ENCODE data around the gene USP47.
"Not testable (repeated sequence)": the region's sequence is repeated elsewhere in the genome, so short reads cannot be mapped to it uniquely, and the experiment has no call there.

The USP47 gene

GRCh38 chr11:11831406-11831805, 10.4 kb upstream of the USP47 start:
- not testable (repeated sequence) for DNase-seq (ENCODE audit: low spot score)

DNA sequence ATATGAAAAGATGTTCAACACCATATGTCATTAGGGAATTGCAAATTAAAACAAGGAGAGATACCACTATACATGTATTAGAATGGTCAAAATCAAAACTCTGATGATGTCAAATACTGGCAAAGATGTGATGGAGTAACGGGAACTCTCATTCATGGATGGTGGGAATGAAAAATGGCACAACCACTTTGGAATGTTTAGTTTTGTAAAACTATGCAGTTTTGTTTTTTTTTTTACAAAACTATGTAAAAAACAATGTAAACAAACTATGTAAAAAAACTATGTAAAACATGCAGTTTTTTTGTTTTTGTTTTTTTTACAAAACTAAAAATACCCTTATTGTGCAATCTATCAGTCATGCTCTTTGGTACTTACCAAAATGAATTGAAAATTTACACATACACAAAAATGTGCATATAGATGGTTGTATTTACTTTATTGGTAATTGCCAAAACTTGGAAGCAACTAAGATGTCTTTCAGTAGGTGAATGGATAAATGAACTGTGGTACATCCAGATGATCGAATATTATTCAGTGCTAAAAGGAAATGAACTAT, 5.0 kb upstream of the USP47 start:
- DNase-seq (ENCODE audit: low spot score), result no peak

- no peak for DNase-seq (ENCODE audit: low spot score)
Observed at GRCh38 chr11:11839718-11840117, 2.1 kb upstream of the USP47 start.

GRCh38 chr11:11841116-11841722, 553 bp upstream of the USP47 start:
- peak; percentile 67 for DNase-seq (ENCODE audit: low spot score)

- peak; percentile 76 for DNase-seq (ENCODE audit: low spot score)
Observed at GRCh38 chr11:11842421-11843008, 743 bp downstream of the USP47 start.

- peak; percentile 23 for DNase-seq (ENCODE audit: low spot score)
Observed at GRCh38 chr11:11843211-11843621, 1.4 kb downstream of the USP47 start.

- no peak for DNase-seq (ENCODE audit: low spot score)
Observed at GRCh38 chr11:11843642-11844041, 1.9 kb downstream of the USP47 start.

DNA sequence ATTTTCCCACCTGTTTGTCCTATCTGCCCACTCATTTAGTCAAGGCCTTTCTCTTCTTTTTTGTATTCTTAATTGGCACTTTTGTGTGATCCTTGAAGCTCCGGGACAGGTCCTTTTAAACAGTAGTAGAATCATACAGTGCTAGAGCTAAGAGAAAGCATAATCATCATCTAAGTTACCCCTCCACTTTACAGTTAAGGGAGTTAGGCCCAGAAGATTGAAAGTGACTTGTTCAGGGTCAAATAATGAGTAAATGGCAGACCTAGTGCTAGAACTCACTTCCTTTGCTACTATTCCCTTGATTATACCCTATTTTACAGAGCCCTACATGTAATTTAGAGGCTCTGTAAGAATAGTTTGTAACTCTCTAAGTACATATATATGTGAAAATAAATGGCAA, 2.5 kb downstream of the USP47 start:
- DNase-seq (ENCODE audit: low spot score), result no peak

- DNase-seq (ENCODE audit: low spot score), result no peak
Observed at GRCh38 chr11:11845071-11845470, 3.3 kb downstream of the USP47 start.

- no peak for DNase-seq (ENCODE audit: low spot score)
Observed at GRCh38 chr11:11845551-11845950, 3.8 kb downstream of the USP47 start.

DNA sequence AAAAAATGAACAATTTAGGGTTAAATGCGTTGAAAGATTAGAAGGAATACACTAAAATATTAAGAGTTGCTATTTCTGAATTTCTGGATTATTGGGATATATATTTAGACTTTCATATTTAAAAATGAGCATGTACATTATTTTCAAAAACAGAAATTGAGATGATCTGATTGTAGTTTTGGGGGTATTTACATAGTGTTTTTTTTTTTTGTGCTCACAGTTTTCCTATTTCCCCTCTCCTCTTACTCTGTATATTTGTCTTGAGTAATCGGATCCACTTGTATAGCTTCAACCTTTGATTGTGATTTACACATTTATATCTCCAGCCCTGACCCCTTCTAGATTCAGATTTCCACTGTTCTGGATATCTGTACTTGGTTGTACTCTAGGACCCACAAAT, 5.3 kb downstream of the USP47 start:
- DNase-seq (ENCODE audit: low spot score), result no peak

DNA sequence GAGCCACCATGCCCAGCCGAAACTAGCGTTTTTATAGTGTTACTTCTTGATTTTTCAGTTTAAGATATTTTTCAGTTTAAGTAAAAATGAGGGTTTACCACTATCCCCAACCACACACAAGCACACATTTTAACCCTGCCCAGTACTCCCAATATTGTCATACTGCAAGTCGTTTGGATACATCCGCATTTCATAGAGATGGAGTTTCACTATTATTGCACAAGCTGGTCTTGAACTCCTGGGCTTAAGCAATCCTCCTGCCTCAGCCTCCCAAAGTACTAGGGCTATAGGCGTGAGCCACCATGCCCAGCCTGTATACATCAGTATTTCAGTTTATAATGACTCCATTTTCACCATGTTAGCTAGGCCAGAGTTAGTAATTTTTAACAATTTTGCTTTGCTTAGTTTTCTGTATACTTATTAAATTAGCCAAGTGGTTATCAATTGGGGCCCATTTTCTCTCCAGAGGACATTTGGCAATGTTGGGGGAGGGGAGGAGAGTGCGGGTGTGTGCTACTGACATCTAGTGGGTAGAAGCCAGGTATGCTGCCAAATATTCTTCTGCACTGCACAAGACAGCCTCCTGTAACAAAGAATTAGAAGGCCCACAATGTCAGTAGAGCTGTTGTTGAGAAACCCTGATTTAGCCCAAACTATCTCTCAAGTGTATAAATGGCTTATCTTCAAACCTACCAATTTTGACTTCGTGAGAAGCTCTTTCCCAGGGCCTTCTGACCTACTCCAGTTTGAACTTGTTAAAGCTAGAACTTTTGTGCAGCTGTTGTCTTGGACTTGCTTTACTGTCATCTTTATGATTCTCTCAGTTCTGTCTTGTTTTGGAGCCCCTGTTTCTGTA, 7.3 kb downstream of the USP47 start:
- DNase-seq (ENCODE audit: low spot score), result peak; percentile 43

DNA sequence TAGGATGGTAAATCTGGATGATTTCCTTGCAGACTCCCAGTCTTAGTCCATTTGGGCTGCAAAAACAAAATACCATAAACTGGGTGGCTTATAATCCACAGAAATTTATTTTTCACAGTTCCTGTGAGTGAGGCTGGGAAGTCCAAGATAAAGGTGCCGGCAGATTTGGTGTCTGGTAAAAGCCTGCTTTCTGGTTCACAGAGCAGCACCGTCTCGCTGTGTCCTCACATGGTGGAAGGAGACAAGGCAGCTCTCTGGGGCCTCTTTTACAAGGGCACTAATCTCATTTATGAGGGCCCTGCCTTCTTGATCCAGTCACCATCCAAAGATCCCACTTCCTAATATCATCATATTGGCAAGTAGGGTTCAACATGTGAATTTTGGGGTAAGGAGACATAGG, 8.9 kb downstream of the USP47 start:
- no peak for DNase-seq (ENCODE audit: low spot score)

DNA sequence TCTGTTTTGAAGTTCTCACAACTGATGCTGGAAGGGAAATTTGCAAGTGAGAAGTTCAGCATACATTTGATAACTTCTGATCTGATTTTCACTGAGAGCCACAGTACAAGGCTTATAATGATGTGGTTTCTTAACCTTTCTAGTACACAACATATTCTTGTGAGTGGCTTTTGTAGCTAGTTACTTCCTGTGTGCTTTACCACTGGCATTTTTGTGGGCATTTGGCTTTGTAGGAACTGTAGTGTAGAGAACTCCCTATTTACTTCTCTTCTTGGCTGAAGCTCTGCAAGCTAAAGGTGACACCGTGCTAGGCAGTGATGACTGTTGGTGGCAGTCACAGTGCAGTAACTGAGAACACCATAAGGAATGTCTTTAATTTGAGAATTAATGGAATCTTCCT, 14.9 kb downstream of the USP47 start:
- no peak for DNase-seq (ENCODE audit: low spot score)

DNA sequence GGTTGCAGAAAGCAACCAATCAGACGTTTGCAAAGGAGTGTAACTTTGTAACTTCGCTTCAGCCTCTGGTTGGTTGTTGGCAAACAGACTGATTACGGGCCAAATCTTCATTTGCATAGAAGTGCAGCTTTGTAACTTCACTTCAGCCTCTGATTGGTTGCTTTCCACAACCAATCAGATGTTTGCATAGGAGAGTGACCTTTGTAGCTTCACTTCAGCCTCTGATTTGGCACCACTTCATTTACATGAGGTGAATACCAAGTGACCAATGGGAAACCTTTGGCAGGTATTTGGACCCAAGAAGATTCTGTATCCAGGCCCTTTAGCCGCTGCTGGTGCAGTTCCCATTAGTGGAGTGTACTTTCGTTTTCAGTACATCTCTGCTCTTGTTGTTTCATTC, 16.0 kb downstream of the USP47 start:
- DNase-seq (ENCODE audit: low spot score), result peak; percentile 16

- DNase-seq (ENCODE audit: low spot score), result no peak
Observed at GRCh38 chr11:11858676-11859075, 16.9 kb downstream of the USP47 start.

DNA sequence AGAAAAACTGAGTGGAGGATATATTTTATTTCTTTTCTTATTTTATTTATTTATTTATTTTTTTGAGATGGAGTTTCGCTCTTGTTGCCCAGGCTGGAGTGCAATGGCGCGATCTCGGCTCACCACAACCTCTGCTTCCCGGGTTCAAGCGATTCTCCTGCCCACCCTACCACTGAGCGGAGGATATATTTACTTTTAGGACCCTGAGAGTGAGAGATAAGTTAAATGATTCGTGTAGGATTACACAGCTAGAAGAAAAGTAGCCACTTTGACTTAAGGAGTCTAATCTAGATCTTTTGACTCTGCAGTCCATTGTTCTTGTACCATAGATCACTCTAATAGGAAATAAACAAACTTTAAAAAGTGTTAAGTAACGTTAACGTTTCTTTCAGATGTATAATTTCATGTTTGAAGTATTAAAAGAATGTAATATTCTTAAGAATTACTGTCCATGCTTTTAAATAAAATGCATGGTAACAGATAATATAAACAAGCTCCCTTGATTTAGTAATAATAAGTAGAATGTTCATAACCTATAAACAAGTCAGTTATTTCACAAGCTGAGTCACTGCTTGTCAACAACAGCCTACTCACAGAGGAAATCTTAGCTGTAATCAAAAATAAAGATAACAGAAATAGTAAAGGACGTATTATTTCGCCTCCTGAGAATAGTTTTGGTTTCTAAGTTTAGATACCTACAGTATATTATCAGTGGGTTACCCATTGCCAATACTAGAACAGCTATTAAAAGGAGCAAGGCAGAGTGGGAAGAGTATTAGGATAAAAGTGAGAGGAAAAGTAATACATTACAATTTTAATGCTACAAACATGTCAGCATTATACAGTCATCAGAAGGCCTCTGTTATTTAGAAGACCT, 18.6 kb downstream of the USP47 start:
- DNase-seq (ENCODE audit: low spot score), result no peak

DNA sequence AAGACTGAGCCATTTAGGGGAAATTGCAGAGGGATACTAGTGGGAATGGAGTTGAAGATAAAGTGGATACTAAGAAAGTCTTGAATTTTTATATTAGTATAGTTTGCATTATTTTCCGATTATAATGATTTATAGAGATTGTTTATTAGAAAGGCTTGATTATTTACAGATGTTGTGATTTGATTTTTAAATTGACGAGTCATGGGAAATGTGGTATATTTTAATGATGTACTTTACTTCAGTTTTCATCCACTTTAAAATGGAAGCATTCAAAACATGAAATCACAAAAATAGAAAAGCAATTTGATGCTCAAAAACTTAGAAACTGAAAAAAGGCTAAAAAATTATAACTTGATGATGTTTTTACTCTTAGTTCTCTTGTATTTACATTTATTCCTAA, 21.2 kb downstream of the USP47 start:
- no peak for DNase-seq (ENCODE audit: low spot score)

- DNase-seq (ENCODE audit: low spot score), result no peak
Observed at GRCh38 chr11:11864332-11864731, 22.6 kb downstream of the USP47 start.

- no peak for DNase-seq (ENCODE audit: low spot score)
Observed at GRCh38 chr11:11864803-11865202, 23.0 kb downstream of the USP47 start.

DNA sequence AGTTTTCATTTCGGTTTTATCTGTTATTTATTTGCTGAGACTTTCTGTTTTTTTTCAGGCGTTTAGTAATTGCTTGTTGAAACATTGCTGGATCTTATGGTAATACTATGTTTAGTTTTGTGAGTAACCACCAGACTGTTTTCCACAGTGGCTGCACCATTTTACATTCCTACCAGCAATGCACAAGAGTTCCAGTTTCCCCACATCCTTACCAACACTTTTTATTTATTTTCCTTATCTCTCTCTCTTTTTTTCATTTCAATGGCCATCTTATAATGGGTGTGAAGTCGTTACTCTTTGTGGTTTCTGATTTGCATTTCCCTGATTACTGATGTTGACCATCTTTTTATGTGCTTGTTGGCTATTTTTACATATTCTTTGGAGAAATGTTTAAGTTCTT, 23.7 kb downstream of the USP47 start:
- DNase-seq (ENCODE audit: low spot score), result no peak

DNA sequence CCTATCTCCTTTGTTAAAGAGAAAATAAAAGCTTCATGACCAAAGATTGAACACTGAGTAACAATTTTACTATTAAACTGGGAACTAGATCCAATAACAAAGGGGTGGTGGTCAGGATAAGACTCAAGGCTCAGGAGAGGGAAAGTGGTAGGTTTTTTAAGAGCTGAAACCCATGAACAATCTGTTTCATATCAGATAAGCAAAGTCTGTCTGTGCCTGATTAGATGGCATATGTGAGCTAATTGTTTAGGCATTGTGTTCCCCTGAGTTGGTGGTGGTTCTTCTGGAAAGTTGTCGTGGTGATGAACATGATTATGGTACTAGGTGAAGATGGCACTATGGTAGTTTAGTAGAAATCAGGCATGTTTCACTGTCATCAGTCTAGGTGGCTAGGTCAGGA, 24.4 kb downstream of the USP47 start:
- no peak for DNase-seq (ENCODE audit: low spot score)
